H1 (cell line): Measurements from ENCODE around the gene AGAP1. TPM values are rescaled to one million over a fixed set of nuclear protein-coding genes. Genes with fewer than 3 reads are reported as not detected.

Experiments
- ASH2L ChIP-seq: fragments of 200-600, 300-600 bp; sonication (generic); IDR thresholded peaks from one replicate; pipeline ENCODE4 v1.7.1; 2017; ENCODE audit warnings: low read length
- BCL11A ChIP-seq, 2 experiments: IDR thresholded peaks; one replicate each; pipeline ENCODE4 v1.6.1; 2011; ENCODE audit warnings: low read depth in 2 of 2, low read length in 2 of 2, mild to moderate bottlenecking in 2 of 2
- SRF ChIP-seq: IDR thresholded peaks from 2 replicates; pipeline ENCODE4 v1.6.1; 2011; ENCODE audit warnings: mild to moderate bottlenecking, low read depth, low read length, moderate library complexity
- SUZ12 ChIP-seq: fragments of 200-600 bp; sonication (generic); IDR thresholded peaks from 2 replicates; pipeline ENCODE4 v1.6.1; 2012; ENCODE audit warnings: mild to moderate bottlenecking, inconsistent platforms, low read length, moderate library complexity, mixed read lengths
- YY1 ChIP-seq: IDR thresholded peaks from 2 replicates; pipeline ENCODE4 v1.6.1; 2011; ENCODE audit warnings: low read depth, mild to moderate bottlenecking, low read length
- polyA plus RNA-seq, 7 experiments: library from polyadenylated mRNA; depleted of rRNA in 3 of 7; stranded (reverse) in 5 of 7; unstranded in 2 of 7; fragments of >200 nt in 5 of 7; fragments of 200-250 nt in 2 of 7; gene quantifications; 1 replicate in 5 of 7; 2 replicates in 1 of 7; 4 replicates in 1 of 7; pipeline versions ENCODE4 v1.2.1 to v1.2.3, GENCODE V29; 2011 to 2013; ENCODE audit warnings: missing spikeins in 2 of 7, mixed read lengths in 2 of 7
- total RNA-seq: library from RNA; stranded (reverse); fragmentation: NEBNext Ultra II Directional; extraction: Animal tissue kit (Norgen Biotek cat#: 25700); gene quantifications from 2 replicates; pipeline ENCODE4 v1.2.1, GENCODE V29; 2021

The AGAP1 gene
- total and polyA plus RNA-seq, 2 of the 8 experiments (the other 6 are each of a cell fraction or from before 2014, with no cell fraction given) = 18.1 to 39.4 TPM

DNA sequence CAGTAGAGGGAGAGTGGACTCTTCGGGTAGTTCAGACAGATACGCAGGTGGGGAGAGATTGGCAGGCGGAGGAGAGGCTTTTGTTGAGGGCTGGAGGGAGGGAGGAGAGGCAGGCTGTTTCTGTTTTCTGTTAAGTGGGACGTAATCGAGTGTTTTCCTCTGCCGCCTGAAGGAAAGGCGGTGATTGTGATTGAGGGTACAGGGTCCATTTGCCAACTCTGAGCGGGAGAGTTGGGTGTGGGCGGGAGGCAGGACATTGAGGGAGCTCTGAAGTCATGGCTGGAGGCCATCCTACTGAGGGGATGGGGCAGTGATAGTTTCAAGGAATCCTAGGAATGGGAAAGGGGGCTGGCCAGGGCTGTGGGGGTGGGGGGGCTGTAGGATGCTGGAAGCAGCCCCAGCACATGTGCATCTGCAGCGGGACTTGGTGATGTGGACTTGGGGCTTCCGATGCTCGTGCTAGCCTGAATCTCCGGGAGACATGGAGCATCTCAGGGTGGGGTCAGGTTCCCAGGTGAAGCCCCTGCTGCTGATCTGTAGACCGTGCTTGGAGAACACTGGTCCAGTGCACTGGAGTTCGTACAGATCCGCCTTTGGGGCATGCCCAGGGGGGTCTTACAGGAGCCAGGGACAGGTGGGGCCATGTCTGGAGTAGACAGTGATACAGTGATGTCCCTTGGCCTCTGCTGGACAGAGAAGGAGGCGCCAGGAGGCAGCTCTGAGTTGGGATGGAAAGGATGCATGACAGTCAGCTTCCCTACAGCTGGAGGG, 167.5 kb downstream of the AGAP1 start (continued):
- no peak for TF ChIP-seq ASH2L
- no peak for TF ChIP-seq BCL11A (IDR thresholded peaks at IDR 0.05; ENCODE audit: low read depth in 2 of 2, low read length in 2 of 2)
- TF ChIP-seq SRF = no peak
- no peak for TF ChIP-seq YY1
- no peak for TF ChIP-seq SUZ12
